ENCODE data around the gene RABEP2.
"Not testable (repeated sequence)": the region's sequence is repeated elsewhere in the genome, so short reads cannot be mapped to it uniquely, and the experiment has no call there.

RABEP2 gene

GRCh38 chr16:28879261-28879840 is 45.7 kb downstream of the RABEP2 start:
- no peak for DNase-seq (ENCODE audit: low read depth)

GRCh38 chr16:28878083-28878926 is 46.7 kb downstream of the RABEP2 start, which contains the start of gene ATP2A1:
Gene ATP2A1 (plus strand): TSS chr16:28878488. CDS start chr16:28878672, 184 bp downstream.
- no peak for DNase-seq (ENCODE audit: low read depth)

DNA sequence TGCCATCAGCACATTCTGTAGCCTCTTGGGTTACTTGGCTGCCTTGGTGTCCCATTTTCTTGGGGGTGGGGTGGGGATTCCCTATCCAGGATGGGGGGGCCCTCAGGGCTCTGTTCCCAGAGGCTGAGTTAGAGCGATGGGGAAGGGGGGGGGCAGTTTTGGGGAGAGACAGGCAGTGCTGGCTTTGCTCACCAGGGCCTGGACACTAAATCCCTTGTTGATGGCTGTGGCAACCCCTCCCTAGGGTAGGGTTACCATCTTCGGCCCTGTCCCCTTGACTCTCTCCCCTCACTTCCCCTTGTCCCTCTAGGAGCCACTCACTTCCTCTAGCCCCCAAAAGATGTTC is 47.4 kb downstream of the RABEP2 start:
- DNase-seq (ENCODE audit: low read depth), result no peak

DNA sequence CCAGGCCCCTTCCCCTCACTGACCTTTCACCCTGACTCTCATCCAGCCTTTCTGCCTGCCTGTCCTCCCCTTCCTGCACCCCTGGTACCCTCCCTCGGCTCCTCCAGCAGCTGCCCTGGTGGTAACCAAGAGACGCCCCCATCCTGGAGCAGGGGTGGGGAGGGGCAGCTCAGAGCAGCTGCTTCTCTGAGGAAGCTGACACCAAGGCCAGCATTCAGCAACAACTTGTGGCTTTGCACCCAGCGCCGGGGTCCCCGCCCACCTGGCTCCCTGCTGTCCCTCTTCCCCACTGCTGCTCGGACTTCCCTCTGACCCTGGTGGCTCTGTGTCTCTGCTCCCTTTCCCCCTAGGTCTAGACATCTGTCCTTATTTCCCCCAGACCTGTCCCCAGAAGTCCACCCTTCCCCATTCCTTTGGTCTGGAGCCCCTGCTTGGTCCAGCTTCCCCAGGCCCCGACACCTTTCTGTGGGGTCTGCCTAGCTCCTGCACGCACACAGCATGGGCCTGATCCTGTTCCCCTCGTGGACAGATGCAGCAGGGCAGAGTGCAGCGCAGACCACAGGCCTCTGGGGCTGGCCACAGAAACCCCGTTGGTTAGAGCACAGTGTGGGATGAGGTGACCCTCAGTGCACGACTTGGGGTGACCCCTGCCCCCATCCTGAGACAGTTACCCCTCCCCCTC is 47.9 kb downstream of the RABEP2 start:
- no peak for DNase-seq (ENCODE audit: low read depth)

GRCh38 chr16:28876019-28876659 is 48.9 kb downstream of the RABEP2 start:
- no peak for DNase-seq (ENCODE audit: low read depth)

DNA sequence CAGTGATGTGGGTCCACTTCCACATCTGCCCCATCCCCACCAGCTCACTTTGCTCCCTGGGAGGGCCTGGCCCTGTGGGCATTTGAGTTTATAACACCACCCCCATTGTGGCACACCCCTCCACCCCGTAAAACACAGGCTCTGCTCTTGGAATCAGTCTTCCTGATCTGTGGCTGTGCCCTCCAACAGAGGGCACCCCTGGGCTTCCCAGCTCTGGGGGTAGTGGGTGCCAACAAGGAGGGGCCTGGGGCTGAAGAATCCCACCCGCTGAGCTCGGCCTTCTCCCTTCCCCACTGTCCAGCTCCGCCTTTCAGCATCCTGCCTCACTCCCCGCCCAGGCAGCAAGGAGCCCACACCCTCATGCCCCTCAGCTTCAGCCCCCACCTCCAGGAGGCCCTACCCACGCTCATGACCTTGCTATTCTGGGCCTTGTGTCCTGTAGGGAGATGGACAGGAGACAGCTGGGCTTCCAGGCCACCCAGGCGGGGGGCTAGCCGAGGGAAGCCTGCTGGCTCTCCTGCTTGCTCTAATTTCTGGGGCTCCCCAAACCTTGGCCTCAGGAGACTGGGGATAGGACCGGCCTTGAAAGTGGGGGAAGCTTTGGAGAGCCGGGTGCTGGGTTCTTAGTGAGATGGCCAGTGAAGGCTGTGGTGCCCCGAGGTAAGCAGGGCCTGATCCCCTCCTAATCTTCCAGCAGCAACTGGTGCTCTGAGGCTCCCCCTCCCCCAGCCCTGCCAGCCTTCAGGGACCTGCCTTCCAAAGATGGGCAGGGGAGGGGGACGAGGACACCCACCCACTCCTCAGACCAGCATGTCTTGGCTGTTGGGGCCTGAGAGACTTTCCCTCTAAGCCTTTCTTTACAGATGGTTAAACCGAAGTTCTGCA is 49.7 kb downstream of the RABEP2 start:
- no peak for DNase-seq (ENCODE audit: low read depth)

GRCh38 chr16:28874406-28874805 is 50.6 kb downstream of the RABEP2 start:
- DNase-seq (ENCODE audit: low read depth), result no peak

- DNase-seq (ENCODE audit: low read depth), result no peak
Observed at GRCh38 chr16:28873543-28874201, 51.4 kb downstream of the RABEP2 start.

- no peak for DNase-seq (ENCODE audit: low read depth)
Observed at GRCh38 chr16:28872952-28873351, 52.1 kb downstream of the RABEP2 start.

GRCh38 chr16:28869201-28869600 is 55.8 kb downstream of the RABEP2 start:
- no peak for DNase-seq (ENCODE audit: low read depth)

GRCh38 chr16:28867646-28868045 is 57.4 kb downstream of the RABEP2 start:
- not testable (repeated sequence) for DNase-seq (ENCODE audit: low read depth)

DNA sequence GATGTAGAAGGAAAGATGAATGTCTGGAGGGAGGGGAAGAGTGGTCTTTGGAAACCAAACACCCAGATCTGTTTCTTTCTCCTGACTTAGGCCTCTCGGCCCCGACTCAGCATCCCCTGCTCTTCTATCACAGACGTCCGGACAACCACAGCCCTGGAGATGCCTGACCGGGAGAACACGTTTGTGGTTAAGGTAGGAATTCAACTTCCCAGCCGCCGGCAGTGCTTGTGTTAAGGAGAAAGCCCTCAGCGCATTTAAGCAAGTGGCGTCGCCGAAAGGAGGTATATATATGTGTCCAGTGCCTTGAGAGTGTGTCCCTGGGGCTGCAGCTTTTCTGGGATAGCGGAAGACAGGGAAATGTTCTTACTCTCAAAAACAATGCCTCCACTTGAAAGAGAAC is 57.8 kb downstream of the RABEP2 start:
- no peak for DNase-seq (ENCODE audit: low read depth)

GRCh38 chr16:28866454-28866804 is 58.6 kb downstream of the RABEP2 start:
- no peak for DNase-seq (ENCODE audit: low read depth)

DNA sequence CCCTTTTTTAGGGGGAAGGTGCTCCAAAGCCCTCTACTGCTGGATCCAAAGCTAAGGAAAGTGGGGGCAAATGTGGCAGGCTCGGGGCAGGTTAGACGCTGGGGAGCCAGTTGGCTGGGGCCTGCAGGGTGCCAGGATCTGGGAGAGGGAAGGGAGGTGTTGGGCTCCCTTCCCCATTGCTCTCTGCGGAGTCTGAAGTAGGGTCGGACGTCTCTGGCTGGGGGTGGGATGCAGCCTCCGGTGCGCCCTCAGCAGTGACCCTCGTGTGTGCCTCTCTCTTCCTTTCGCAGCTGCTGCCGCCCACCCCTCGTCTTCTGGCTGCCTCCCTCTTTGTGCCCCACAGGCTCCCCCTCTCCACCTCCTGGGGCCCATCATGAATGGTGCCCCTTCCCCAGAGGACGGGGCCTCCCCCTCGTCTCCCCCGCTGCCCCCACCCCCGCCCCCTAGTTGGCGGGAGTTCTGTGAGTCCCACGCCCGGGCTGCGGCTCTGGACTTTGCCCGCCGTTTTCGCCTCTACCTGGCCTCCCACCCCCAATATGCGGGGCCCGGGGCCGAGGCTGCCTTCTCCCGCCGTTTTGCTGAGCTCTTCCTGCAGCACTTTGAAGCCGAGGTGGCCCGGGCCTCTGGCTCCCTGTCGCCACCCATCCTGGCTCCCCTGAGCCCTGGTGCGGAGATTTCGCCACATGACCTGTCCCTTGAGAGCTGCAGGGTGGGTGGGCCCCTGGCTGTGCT is 59.1 kb downstream of the RABEP2 start:
- DNase-seq (ENCODE audit: low read depth), result no peak

DNA sequence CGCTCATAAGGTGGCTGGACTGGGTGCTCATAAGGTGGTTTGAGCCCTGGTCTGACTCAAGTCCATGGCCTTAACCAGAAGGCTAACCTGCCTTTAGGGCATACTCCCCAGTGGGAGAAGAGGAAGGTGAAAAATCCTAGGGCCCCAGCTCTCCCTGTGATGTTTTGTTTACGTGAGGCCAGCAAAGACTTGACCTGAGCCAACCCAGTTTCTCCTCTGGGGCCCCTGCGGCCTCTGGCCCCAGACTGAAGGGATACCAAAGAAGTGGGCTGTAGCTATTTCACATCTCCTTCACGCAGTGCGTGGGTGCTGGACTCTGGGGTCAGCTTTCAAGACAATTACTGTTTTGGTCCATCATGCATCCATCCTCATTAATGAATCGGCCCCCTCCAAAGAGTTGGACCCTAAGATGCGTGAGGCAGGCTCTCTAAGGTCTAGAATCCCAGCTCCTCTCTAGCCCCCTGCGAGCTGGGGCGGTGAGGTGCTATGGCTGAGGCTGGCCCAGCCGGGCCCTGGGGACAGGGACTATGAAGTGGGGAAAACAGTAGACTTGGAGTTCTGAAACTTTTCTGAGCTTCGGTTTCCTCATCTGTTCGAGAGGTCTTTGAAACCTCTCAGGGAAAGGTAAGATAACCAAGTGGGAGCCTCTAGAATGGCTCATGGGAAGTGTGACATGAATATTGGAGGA is 59.9 kb downstream of the RABEP2 start:
- no peak for DNase-seq (ENCODE audit: low read depth)

DNA sequence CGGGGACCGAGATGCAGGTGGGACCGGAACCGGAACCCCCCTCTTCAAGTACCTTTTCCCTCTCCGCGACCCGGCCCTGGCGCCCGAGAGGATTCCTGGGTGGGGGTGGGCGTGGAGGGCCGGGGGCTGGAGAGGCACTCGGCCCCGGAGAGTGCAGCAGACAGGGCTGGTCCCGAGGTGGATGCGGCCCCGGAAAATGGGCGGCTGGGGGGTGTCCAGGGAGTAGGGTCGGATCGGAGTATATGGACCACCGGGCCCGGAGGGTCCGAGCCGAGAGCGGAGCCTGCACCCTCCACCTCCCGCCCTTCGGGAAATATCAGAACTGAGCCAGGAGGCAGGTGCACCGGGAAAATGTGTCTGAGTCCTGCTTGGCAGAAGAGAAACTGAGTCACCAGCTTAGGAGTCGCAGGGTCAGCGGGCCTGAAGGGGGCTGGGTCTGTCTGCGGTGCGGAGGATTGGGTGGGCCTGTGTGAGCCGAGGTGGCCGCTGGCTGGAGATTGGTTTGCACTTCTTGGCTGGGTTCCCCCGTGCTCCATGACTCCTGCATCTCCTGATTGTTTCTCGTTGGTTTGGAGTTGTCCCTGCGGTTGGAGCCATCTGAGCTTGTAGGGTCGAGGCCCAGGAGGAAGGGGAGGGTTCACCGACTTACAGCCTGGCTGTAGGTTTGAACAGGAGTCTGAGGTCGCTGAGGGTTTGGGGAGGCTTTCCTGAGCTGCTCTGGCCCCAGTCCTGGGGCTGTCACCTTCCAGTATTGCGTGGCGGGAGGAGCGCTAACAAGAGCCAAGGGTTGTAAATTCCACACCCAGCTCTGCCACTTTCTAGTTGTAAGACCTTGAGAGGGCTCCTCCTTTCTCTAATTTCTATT is 60.9 kb downstream of the RABEP2 start:
- peak; percentile 38 for DNase-seq (ENCODE audit: low read depth)

GRCh38 chr16:28859326-28859725 is 65.7 kb downstream of the RABEP2 start:
- DNase-seq (ENCODE audit: low read depth), result no peak

GRCh38 chr16:28858421-28858820 is 66.6 kb downstream of the RABEP2 start:
- no peak for DNase-seq (ENCODE audit: low read depth)

Data from stromal cell of bone marrow (primary cell).